ENCODE results near the gene BRD1. TPM values are rescaled to one million over a fixed set of nuclear protein-coding genes. Genes with fewer than 3 reads are reported as not detected.

The BRD1 gene
- polyA plus RNA-seq, 1 experiment, result 4.6 TPM

- no peak overlapping the region for H3K27ac ChIP-seq (ENCODE audit: low read depth, low read length)
- DNase-seq (ENCODE audit: low read depth, low spot score), result no peak
- H3K9me3 ChIP-seq (ENCODE audit: control insufficient read depth, insufficient read depth, low read length), result no peaks in the 10 kb centered on the region; the same call in 1 of the 2 replicates
- ChIA-PET CTCF (no interaction called here), POLR2A (interaction anchor here (0.6 kb wide), 1 partner anchor 12 kb away, joined by 5 read pairs; no protein-coding TSS in a partner anchor)
- no peaks in the 10 kb centered on the region for H3K27me3 ChIP-seq (ENCODE audit: control insufficient read depth, insufficient read depth, low read length)
- no peak for TF ChIP-seq CTCF (IDR thresholded peaks at IDR 0.05; ENCODE audit: low read depth, low read length)
- H3K4me3 ChIP-seq (ENCODE audit: low read depth, low read length), result no peak overlapping the region
Measured at GRCh38 chr22:49858827-49859226, 31.2 kb upstream of the BRD1 start.

GRCh38 chr22:49856766-49857618, 29.3 kb upstream of the BRD1 start:
- no peak overlapping the region for H3K4me3 ChIP-seq (ENCODE audit: low read depth, low read length)
- ChIA-PET POLR2A (interaction anchor here (1.6 kb wide), 1 partner anchor 26 kb away, joined by 4 read pairs; no protein-coding TSS in a partner anchor), CTCF (no interaction called here)
- no peak overlapping the region for H3K27ac ChIP-seq (ENCODE audit: low read depth, low read length)
- DNase-seq (ENCODE audit: low read depth, low spot score), result no peak
- no peaks in the 10 kb centered on the region for H3K27me3 ChIP-seq (ENCODE audit: control insufficient read depth, insufficient read depth, low read length)
- no peak for TF ChIP-seq CTCF (IDR thresholded peaks at IDR 0.05; ENCODE audit: low read depth, low read length)
- H3K9me3 ChIP-seq (ENCODE audit: control insufficient read depth, insufficient read depth, low read length), result no peaks in the 10 kb centered on the region

GRCh38 chr22:49856343-49856742, 28.7 kb upstream of the BRD1 start:
- H3K27me3 ChIP-seq (ENCODE audit: control insufficient read depth, insufficient read depth, low read length), result peaks cover 2% of the 10 kb centered on the region
- POLR2A ChIA-PET, result interaction anchor here (1.6 kb wide), 1 partner anchor 26 kb away, joined by 4 read pairs; no protein-coding TSS in a partner anchor
- DNase-seq (ENCODE audit: low read depth, low spot score), result no peak
- H3K27ac ChIP-seq (ENCODE audit: low read depth, low read length), result no peak overlapping the region
- TF ChIP-seq CTCF (IDR thresholded peaks at IDR 0.05; ENCODE audit: low read depth, low read length), result no peak
- no peak overlapping the region for H3K4me3 ChIP-seq (ENCODE audit: low read depth, low read length)
- CTCF ChIA-PET, result no interaction called here
- H3K9me3 ChIP-seq (ENCODE audit: control insufficient read depth, insufficient read depth, low read length), result no peaks in the 10 kb centered on the region

- DNase-seq (ENCODE audit: low read depth, low spot score), result no peak
- ChIA-PET CTCF (interaction anchor here (0.5 to 1.1 kb wide), 3 partner anchors 32 to 224 kb away, joined by 3 to 6 read pairs (median 4); no protein-coding TSS in a partner anchor), POLR2A (interaction anchor here (0.8 to 1.6 kb wide), 2 partner anchors 27 to 107 kb away, joined by 3 to 4 read pairs; no protein-coding TSS in a partner anchor)
- Histone ChIP-seq H3K9me3 (ENCODE audit: control insufficient read depth, insufficient read depth, low read length) (no peaks in the 10 kb centered on the region; the same call in 1 of the 2 replicates), H3K27me3 (ENCODE audit: control insufficient read depth, insufficient read depth, low read length) (peaks cover 10% of the 10 kb centered on the region), H3K27ac (ENCODE audit: low read depth, low read length) (no peak overlapping the region), H3K4me3 (ENCODE audit: low read depth, low read length) (peak overlapping the region; percentile 86)
- no peak for TF ChIP-seq CTCF (IDR thresholded peaks at IDR 0.05; ENCODE audit: low read depth, low read length)
Measured at GRCh38 chr22:49855251-49855911, 27.7 kb upstream of the BRD1 start.
